ENCODE data around the gene GPR4. TPM values are rescaled to one million over a fixed set of nuclear protein-coding genes. Genes with fewer than 3 reads are reported as not detected.

GPR4 gene
- polyA plus RNA-seq, 1 donor (not counting 4 experiments of a cell fraction or from before 2014, with no cell fraction given) = not detected

- H3K27ac ChIP-seq (ENCODE audit: control insufficient read depth, insufficient read depth, low read length) = no peak overlapping the region
- no peak overlapping the region for H3K4me2 ChIP-seq (ENCODE audit: control insufficient read depth, extremely low read depth, insufficient read depth, low read depth, low read length)
- peaks cover 7% of the 10 kb centered on the region for H3K4me1 ChIP-seq (ENCODE audit: control insufficient read depth, extremely low read depth, insufficient read depth, low read length)
- H2AFZ ChIP-seq (ENCODE audit: control insufficient read depth, low read length) = no peak overlapping the region
- no peaks in the 10 kb centered on the region for H3K36me3 ChIP-seq (ENCODE audit: control insufficient read depth in 2 of 2, extremely low read depth in 1 of 2, insufficient read depth in 2 of 2, low read length in 2 of 2)
- H3K9ac ChIP-seq (ENCODE audit: control insufficient read depth, extremely low read depth, insufficient read depth, low read length) = no peak overlapping the region
- TF ChIP-seq, protein P1, sequence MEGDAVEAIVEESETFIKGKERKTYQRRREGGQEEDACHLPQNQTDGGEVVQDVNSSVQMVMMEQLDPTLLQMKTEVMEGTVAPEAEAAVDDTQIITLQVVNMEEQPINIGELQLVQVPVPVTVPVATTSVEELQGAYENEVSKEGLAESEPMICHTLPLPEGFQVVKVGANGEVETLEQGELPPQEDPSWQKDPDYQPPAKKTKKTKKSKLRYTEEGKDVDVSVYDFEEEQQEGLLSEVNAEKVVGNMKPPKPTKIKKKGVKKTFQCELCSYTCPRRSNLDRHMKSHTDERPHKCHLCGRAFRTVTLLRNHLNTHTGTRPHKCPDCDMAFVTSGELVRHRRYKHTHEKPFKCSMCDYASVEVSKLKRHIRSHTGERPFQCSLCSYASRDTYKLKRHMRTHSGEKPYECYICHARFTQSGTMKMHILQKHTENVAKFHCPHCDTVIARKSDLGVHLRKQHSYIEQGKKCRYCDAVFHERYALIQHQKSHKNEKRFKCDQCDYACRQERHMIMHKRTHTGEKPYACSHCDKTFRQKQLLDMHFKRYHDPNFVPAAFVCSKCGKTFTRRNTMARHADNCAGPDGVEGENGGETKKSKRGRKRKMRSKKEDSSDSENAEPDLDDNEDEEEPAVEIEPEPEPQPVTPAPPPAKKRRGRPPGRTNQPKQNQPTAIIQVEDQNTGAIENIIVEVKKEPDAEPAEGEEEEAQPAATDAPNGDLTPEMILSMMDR (optimal IDR thresholded peaks at IDR 0.05 in 1 of 3, IDR thresholded peaks at IDR 0.05 in 1 of 3, conservative IDR thresholded peaks at IDR 0.05 in 1 of 3; ENCODE audit: extremely low read depth in 1 of 3, insufficient read depth in 2 of 3, low read length in 3 of 3) = no peak
- TF ChIP-seq EZH2 (IDR thresholded peaks at IDR 0.05; ENCODE audit: low read length) = no peak
- H3K9me3 ChIP-seq (ENCODE audit: control insufficient read depth, low read depth, low read length) = no peaks in the 10 kb centered on the region
- dilution Hi-C loops (cut with MboI; ENCODE audit: extremely low pct_ligation_motif_present, low sequenced_read_pairs) = no loop called here
- no peaks in the 10 kb centered on the region for H4K20me1 ChIP-seq (ENCODE audit: control insufficient read depth, extremely low read depth, insufficient read depth, low read length)
- H3K9me1 ChIP-seq (ENCODE audit: control insufficient read depth, extremely low read depth, insufficient read depth, low read length) = no peaks in the 10 kb centered on the region
- H3K79me2 ChIP-seq (ENCODE audit: control insufficient read depth, insufficient read depth, low read length) = no peaks in the 10 kb centered on the region
- no peak overlapping the region for H3K4me3 ChIP-seq (ENCODE audit: control insufficient read depth in 2 of 3, extremely low read depth in 1 of 3, insufficient read depth in 2 of 3, low read depth in 1 of 3, low read length in 3 of 3)
- peaks cover 51% of the 10 kb centered on the region for H3K27me3 ChIP-seq (ENCODE audit: control insufficient read depth, extremely low read depth, insufficient read depth, low read length)
- FAIRE-seq = no peak
- DNase-seq (ENCODE audit: low read depth, low spot score) = no peak
These were observed 1.6 kb downstream of the GPR4 start for GRCh38 chr19:45600340-45600885.

GRCh38 chr19:45599286-45599685 is 2.7 kb downstream of the GPR4 start:
- Histone ChIP-seq H3K36me3 (ENCODE audit: control insufficient read depth in 2 of 2, extremely low read depth in 1 of 2, insufficient read depth in 2 of 2, low read length in 2 of 2) (no peaks in the 10 kb centered on the region), H3K9me1 (ENCODE audit: control insufficient read depth, extremely low read depth, insufficient read depth, low read length) (no peaks in the 10 kb centered on the region), H4K20me1 (ENCODE audit: control insufficient read depth, extremely low read depth, insufficient read depth, low read length) (no peaks in the 10 kb centered on the region), H3K4me3 (ENCODE audit: control insufficient read depth in 2 of 3, extremely low read depth in 1 of 3, insufficient read depth in 2 of 3, low read depth in 1 of 3, low read length in 3 of 3) (no peak overlapping the region), H3K27ac (ENCODE audit: control insufficient read depth, insufficient read depth, low read length) (no peak overlapping the region), H3K9me3 (ENCODE audit: control insufficient read depth, low read depth, low read length) (no peaks in the 10 kb centered on the region), H3K9ac (ENCODE audit: control insufficient read depth, extremely low read depth, insufficient read depth, low read length) (no peak overlapping the region), H3K4me1 (ENCODE audit: control insufficient read depth, extremely low read depth, insufficient read depth, low read length) (peaks cover 7% of the 10 kb centered on the region), H3K79me2 (ENCODE audit: control insufficient read depth, insufficient read depth, low read length) (no peaks in the 10 kb centered on the region), H3K4me2 (ENCODE audit: control insufficient read depth, extremely low read depth, insufficient read depth, low read depth, low read length) (no peak overlapping the region), H3K27me3 (ENCODE audit: control insufficient read depth, extremely low read depth, insufficient read depth, low read length) (peaks cover 51% of the 10 kb centered on the region), H2AFZ (ENCODE audit: control insufficient read depth, low read length) (no peak overlapping the region)
- dilution Hi-C loops (cut with MboI; ENCODE audit: extremely low pct_ligation_motif_present, low sequenced_read_pairs) = no loop called here
- DNase-seq (ENCODE audit: low read depth, low spot score) (no peak), FAIRE-seq (no peak)
- TF ChIP-seq, protein P1 (optimal IDR thresholded peaks at IDR 0.05 in 1 of 3, IDR thresholded peaks at IDR 0.05 in 1 of 3, conservative IDR thresholded peaks at IDR 0.05 in 1 of 3; ENCODE audit: extremely low read depth in 1 of 3, insufficient read depth in 2 of 3, low read length in 3 of 3) = no peak
- peak; percentile 42 for TF ChIP-seq EZH2 (IDR thresholded peaks at IDR 0.05; ENCODE audit: low read length)
